Anterior cingulate cortex (tissue), 58 donors: ENCODE data around the gene SLC66A2.
A peak's percentile ranks its signal among the peaks of the same experiment; 100 is the strongest.
"Not testable (repeated sequence)": the region's sequence is repeated elsewhere in the genome, so short reads cannot be mapped to it uniquely, and the experiment has no call there.

Experiments
- DNase-seq, 58 donors: peaks; one replicate each; lab custom pipeline; 2025; lab: John Stamatoyannopoulos, UW

SLC66A2 gene

DNA sequence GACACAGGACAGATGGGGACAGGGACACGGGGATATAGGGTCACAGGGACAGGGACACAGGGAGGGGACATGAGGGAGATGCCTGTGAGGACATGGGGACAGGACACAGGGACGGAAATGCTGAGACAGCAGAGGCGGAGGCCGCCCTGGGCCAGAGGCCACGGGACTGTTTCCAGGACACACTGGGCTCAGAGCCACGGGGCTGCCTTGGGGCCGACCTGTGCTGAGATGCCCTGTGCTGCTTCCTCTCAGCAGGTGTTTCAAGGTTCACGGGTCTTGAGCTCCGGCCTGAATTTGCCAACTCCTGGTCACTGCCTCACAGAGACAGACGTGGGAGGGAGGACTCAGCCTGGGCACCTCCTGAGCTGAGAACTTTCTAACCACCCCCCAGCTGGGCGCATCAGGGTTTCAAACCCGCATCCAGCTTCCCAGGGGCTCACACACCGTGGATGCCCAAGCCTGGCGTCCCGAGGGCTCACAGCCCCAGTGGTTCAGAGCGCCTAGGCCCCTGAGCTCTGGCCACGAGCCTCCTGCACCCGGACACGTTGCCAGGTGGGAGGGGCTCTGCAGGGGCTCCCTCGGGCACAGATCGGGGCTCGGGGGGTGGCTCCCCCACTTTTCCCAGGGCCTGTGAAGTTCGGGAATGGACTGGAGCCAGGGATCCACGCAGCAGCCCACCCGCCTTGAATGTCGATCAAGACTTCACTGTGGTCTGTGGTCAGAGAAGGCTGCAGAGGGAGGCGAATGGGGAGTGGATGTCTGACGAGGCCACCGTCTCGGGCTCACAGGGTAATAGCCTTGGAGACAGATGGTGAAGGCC is 64.1 kb downstream of the SLC66A2 start:
- no peak for DNase-seq

DNA sequence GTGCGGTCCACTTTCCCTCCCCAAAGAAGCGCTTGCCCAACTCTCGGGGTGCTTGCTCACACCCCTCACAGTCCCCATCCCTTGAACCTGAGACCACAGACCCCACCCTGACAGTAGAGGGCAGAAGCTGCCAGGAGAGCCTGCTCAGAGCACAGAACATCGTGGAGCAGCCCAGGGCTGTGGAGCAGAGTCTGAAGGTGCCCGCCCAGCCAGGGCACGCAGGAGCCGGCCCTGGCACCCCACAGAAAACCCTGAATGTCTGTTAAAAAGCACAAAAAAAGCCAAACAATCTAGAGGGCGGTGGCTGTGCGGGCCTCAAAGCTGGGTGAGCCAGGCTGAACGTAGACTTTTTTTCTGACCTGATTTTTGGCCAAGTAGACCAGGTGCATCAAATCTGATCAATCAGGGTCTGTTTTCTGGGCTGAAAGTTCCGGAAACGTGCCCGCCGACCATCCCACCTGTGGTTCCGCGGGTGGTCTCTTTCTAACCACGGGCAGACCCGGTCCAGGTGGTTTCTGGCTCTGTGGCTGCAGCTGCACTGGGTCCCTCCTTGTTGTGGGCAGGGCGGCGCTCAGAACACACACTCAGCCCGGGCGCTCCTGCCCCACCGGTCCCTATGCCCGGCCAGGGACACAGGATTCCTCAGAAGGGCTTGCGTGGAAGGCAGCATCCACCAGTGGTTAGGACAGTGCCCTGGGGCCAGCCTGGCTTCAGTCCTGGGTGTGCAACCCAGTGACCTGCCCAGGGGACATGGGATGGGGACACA is 66.3 kb downstream of the SLC66A2 start:
- DNase-seq, result no peak

DNA sequence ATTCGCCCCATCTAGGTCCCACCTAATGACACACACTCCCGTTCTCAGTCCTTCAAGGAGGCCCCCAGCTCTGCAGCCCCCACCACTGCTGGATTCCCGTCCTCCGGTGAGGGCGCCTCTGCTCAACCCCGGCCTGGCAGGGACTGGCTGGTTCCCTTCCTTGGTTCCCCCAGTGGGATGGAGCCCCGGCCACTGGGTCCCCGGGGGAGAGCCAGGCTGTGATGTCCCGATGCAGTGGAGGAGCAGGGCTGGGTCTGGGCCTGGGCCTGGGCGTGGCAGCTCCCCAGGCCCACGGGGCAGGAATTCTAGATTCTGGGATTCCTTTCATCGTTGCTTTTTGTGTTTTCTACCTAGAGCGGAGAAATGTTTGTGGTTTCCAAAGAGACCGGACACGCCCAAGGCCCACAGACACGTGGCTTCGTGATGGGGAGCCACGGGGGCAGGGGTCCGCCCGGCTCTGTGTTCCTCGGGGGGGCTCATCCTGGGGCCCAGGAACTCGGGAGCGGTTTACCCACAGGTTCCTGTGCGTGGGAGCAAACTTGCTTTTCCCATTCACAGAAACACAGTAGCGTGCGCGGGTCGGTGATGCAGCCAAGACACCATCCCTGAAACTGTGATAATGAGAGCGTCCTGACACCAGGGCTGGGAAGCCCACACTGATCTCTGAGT is 67.0 kb downstream of the SLC66A2 start:
- DNase-seq, result no peak

DNA sequence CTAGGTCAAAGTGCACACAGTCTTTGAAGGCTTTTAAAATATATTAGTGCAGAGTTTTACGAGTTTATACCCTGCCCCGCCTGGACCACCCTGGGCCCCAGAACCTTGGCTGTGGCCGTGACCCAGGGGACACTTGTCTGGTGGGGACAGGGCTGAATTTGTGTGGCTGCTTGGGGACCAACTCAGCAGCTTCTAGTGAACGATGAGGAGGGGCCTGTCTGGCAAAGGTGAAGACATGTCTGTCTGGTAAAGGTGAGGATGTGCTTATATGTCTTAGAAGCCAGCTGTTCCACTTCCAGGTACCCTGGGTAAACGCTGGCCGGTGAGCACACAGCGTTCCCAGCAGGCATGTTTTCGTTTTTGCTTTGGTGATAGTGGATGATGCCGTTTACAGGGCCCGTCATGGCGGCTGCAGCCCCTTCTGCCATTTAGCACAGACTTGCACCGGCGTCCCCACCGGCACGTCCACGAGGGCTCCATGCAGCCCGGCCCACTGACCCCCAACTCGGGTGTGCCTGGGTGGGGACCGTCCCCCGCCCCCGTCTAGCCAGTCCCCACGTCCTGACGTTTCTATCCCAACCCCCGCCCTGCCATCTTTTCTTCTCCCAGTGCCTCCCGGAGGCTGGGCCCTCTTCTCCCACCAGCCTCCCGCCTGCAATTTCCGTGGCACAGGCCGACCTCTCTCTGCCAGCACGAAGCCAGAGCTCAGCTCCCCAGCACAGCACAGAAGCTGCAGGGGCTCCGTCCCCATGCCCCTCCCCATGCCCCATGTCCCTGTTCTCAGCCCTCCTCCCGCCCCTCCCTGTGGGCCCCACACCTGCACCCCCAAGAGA is 67.8 kb downstream of the SLC66A2 start:
- no peak for DNase-seq

DNA sequence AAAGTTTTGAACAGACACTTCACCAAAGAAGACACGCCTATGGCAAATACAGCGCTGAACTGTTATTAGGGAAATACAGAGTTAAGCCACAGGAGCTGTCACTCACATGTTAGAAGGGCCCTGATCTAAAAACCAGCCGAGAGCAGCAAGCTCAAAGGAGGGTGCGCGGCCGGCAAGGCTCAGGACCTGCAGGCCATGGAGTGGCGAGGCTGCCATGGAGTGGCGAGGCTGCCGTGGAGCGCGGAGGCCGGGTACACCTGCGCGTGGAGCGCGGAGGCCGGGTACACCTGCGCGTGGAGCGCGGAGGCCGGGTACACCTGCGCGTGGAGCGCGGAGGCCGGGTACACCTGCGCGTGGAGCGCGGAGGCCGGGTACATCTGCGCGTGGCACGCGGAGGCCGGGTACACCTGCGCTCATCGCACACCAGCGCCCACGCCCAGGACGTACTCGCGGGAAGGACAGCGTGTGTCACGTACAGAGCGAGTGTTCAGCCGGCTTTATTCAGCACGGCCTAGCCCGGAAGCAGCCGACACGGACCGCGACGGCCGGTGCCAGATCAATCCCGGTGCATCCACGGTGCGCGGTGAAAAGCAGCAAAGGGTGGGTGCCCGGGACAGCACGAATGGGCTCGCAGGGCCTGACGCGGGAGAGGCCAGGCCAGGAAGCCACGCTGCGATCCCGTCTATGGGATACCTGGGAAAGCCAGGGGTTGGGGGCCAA is 68.8 kb downstream of the SLC66A2 start:
- DNase-seq, result no peak

DNA sequence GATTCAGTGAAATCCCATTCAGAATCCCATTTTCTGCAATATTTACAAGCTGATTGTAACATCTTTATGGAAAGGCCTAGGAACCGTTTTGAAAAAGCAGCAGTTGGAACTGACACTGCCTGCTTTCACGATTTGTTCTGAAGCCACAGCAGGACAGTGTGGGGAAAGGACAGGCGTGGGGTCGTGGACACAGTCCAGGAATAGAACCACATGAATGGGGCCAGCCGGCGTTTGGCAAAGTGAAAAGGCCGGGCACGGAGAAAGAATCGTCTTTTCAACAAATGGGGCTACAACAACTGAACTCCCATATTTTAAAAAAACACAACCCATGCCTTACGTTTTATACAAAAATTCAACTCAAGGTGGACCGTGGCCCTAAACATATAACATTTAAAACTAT is 69.8 kb downstream of the SLC66A2 start:
- DNase-seq, result peak in 19 of 58 donors; percentile 20 to 61 (median 39)

DNA sequence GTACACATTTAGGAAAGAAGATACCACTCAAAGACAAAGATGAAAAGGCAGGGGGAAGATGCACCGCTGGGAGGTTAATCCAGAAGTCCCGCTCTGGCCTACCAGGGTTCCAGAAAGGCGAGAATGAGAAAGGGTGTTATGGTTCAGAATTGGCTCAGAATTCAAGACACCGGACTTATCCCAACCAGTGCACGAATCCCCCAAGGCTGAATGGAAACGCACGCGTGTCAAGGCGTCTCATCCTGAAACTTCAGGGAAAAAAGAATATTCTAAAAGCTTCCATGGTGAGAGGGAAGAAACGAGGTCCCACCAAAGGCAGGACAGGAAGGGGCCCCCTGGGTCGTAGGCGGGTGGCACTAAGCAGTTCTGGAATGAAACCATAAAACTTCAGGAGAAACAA is 71.9 kb downstream of the SLC66A2 start:
- no peak for DNase-seq

DNA sequence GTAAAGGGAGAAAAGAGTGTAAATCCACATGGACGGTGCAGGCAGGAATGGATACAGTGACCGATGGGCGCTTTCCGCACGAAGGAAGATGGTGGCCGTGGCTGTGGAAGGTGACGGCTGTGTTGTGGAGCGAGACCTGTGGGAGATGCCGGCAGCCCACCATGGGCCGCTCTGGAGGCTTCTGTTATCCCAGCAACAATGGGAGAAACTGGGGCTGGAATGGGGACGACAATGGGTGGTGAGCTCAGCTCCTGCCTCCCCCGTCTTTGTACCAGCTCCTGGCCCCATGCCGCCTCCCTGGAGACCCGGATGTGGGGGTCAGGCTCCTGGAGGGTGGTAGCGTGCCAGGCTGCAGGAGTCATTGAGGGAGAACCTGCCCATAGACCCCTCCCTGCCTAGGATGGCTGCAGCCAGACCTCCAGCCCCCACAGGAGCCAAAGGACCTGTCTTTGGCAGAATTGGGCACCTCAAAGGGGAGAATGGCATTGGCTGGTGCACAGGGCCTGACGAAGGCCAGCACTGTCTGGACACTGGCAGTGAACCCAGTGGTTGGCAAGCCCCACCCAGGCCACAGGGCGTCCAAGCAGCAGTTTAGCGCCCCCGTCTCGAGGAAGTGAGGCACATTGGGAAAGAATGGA is 72.6 kb downstream of the SLC66A2 start:
- DNase-seq, result no peak

DNA sequence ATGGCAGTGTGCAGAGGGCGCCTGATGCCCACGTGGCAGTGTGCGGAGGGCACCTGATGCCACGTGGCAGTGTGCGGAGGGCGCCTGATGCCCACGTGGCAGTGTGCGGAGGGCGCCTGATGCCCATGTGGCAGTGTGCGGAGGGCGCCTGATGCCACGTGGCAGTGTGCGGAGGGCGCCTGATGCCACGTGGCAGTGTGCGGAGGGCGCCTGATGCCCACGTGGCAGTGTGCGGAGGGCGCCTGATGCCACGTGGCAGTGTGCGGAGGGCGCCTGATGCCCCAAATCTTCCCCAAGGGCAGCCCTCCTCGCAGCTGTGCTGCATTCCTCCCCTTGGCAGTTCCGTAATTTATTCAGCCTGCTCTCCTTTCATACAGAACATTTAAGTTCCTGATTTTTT is 73.2 kb downstream of the SLC66A2 start:
- DNase-seq, result not testable (repeated sequence)

DNA sequence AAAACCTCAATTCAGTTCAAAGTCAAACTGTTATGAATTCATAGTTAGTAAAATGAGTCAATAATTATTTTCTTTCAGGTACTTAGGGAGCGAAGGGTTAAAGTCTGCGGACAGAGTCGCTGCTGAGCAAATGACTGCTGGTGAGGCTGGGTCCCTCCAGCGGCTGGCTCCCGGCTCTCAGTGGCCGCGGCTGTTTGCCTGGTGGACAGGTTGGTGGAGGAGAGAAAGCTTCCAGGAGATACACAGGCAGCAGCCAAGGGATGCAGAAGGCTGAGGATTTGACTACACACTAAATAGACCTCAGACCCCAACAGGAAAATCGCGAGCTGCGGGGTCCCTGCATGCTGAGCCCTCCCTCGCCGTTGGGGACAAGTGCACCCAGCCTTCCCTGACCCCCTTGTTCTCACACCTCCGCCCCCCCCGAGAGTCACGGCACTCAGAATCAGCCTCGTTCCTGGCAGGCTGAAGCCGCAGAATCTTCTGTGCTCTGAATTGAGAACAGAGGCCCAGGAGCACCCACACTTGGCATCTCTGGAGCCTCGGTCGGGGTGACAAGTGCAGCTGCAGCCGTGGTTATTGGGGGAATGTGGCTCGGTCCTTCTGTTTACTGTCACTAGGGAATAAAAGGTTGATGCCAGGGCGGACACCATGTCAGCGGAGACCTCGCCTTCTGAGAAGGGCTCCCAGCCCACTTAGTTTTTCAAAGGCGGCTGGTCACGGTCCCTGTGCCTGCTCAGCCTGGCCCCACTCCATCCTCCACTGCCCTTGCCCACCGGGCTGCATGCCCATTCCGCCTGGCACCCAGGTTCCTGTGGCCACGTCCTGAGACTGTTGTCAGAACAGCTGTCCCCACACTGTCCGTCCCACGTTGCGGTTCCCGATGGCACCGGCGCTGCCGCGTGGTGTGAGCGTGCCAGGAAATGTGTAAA is 74.0 kb downstream of the SLC66A2 start:
- DNase-seq, result peak in 2 of 58 donors; percentile 24 to 29

DNA sequence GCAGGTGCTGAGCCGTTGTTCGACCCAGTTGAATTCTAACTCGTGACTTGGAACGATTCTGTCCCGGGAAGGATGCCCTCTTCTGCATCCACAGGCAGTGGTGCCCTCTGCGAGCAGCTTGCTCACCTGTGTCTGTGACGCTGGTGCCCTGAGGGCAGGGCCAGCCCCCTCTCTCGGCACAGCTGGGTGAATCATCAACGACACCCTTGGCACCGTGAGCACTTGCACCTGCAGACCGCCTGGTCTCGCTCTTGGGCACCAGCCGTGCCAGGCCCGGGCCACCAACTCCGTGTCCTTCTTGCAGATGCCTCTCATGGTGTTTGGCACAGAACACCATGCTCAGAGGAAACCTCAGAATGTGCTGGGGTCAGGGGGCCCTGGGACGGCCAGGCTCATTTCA is 75.0 kb downstream of the SLC66A2 start:
- DNase-seq, result no peak

DNA sequence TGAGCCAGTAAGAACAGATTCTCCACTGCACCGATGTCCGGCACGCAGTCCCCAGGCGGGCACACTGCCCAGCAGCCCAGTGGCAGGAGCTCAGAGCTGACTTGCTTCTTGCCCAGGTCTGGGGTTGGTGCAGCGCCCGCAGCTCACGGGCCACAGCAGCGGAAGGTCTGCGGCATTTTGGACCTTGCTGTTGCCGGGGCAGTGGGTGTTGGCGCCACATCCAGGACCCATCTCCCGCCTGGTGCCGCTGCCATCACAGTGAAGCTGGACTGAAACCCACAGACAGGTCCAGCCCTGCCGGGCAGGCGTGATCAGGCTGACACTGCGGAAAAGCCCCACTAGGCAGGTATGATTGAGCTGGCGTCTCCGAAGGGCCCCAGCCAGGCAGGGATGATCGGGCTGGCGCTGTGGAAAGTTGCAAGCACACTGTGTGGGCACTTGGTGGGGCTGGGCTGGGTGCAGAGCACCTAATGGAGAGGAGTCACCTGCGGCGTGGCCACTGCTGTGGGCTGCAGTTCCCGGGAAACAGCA is 75.5 kb downstream of the SLC66A2 start:
- DNase-seq, result peak in 1 of 58 donors; percentile 28

DNA sequence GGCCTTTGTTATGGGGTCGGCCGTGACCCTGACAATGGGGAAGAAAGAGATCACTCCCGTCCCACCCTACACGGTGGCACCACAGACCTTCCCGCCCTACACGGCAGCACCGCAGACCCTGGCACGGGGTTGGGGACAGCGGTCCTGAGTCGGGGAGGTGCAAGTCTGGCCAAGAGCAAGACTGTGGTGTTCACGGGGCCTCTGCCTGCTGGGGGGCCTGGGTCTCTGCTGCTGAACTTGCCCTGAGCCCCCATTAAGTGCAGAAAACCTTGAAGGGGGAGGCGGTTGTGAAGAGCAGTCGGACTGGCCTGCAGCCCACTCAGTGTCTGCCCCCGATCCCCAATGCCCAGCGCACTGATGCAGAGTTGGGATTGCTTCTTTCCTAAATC is 75.9 kb downstream of the SLC66A2 start:
- DNase-seq, result no peak

DNA sequence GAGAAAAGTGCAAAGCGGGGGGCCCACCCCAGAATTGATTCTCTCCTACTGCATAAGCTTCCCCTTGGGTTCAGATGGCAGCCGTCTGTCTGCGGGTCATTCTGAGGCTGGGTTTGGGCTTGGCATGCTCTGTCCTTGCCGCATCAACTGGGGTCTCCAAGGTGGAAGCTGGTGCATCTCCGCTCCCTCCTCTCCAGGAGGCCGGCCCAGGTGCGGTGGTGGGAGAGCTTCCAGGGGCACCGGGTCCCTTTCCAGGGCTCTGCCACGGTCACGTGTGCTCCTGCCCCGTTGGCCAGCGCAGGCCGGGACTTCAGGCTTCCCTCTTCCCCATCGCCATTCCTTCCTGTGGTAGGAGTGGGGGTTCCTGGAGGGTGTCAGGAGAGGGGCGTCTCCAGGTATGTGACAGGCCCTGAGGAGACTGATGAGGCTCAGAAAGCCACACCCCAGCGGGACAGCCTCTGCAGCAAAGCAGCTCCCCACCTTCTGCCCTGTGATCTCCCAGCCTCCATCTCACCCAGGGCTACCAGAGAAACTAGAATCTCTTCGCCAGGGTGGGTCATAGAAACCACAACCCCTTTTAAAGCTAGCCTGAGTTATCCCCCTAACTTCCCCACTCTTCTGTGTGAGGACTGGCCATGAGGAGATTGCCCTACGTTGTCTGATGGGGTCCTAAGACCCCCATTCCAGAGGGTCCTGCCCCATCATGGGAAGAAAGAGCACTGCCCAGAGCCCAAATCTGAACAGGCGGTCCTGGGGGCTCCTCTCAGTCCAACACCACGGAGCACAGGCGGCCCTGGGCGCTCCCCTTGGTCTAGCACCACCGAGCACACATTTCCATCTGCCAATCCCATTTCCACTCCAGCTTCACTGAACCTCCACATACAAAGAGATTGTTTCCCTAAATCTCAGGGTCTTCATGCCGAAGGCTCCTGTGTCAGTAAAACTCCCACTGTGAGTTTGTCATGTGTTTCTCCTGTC is 76.6 kb downstream of the SLC66A2 start:
- no peak for DNase-seq

DNA sequence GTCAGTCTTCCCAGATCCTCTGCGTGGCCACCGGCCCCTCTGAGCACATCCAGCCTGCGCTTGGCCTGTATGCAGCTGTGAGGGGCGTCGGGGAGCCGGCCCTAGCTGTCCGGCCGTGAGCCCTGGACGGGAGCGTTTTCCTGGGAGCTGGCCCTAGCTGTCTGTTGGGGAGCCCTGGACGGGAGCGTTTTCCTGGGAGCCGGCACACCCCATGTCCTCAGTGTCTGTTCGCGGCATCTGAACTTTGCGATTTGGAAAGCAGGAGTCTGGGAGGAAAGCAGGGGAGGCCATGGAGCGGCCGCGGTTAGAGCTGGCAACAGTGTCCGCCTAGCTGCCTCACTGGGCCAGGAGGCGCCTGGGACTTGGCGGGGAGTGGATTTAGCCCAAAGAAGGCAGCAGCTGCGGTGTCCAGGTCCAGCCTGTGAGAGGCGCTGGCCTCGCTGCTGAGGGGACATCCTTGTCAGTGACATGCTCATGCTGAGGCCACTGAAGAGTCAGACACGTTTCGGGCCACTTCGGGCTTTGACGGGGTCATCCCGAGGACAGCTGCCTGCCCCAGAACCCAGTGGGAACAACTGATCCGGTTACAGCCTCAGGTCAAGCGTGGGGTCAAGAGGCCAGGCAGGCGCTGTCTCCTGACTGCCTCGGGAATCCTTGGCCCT is 77.9 kb downstream of the SLC66A2 start:
- DNase-seq, result no peak
